ENCODE data around the gene CCNO. TPM values are rescaled to one million over a fixed set of nuclear protein-coding genes. Genes with fewer than 3 reads are reported as not detected.

Gene CCNO
- total RNA-seq: not detected in 2 replicates

- intact Hi-C loops (cut with micrococcal nuclease): loop anchor here (1.0 to 5.0 kb wide), 3 partner anchors 10 to 74 kb away; partner anchors contain the start of genes CDC20B, DHX29 and MTREX
Measured at GRCh38 chr5:55232985-55233928, at the start of gene CCNO. Gene CCNO, minus strand, starts transcription at chr5:55233608. Its CDS starts 85 bp downstream, at chr5:55233523.

GRCh38 chr5:55278778-55279177 is 45.4 kb upstream of the CCNO start:
- intact Hi-C loops (cut with micrococcal nuclease): no loop called here

GRCh38 chr5:55276771-55277170 is 43.4 kb upstream of the CCNO start:
- intact Hi-C loops (cut with micrococcal nuclease): no loop called here

- intact Hi-C loops (cut with micrococcal nuclease): no loop called here
Measured at GRCh38 chr5:55258339-55258738, 24.9 kb upstream of the CCNO start.

- intact Hi-C loops (cut with micrococcal nuclease): no loop called here
Measured at GRCh38 chr5:55254802-55255201, 21.4 kb upstream of the CCNO start.

GRCh38 chr5:55250064-55250463 is 16.7 kb upstream of the CCNO start:
- intact Hi-C loops (cut with micrococcal nuclease): no loop called here

GRCh38 chr5:55241746-55242145 is 8.3 kb upstream of the CCNO start:
- intact Hi-C loops (cut with micrococcal nuclease): no loop called here

- intact Hi-C loops (cut with micrococcal nuclease): no loop called here
Measured at GRCh38 chr5:55236800-55237199, 3.4 kb upstream of the CCNO start.

GRCh38 chr5:55234121-55234700 is 803 bp upstream of the CCNO start:
- intact Hi-C loops (cut with micrococcal nuclease): loop anchor here (5.0 kb wide), 1 partner anchor 73 kb away; the partner anchor contains the start of genes DHX29 and MTREX

- intact Hi-C loops (cut with micrococcal nuclease): loop anchor here (5.0 kb wide), 1 partner anchor 75 kb away; the partner anchor contains the start of genes DHX29 and MTREX
Measured at GRCh38 chr5:55232271-55232984, 980 bp downstream of the CCNO start.

- intact Hi-C loops (cut with micrococcal nuclease): loop anchor here (5.0 kb wide), 1 partner anchor 75 kb away; the partner anchor contains the start of genes DHX29 and MTREX
Measured at GRCh38 chr5:55231919-55232270, 1.5 kb downstream of the CCNO start.

- intact Hi-C loops (cut with micrococcal nuclease): loop anchor here (5.0 kb wide), 1 partner anchor 76 kb away; the partner anchor contains the start of genes DHX29 and MTREX
Measured at GRCh38 chr5:55231029-55231918, 2.1 kb downstream of the CCNO start.

- intact Hi-C loops (cut with micrococcal nuclease): loop anchor here (5.0 kb wide), 1 partner anchor 77 kb away; the partner anchor contains the start of genes DHX29 and MTREX
Measured at GRCh38 chr5:55230086-55230629, 3.2 kb downstream of the CCNO start.

- intact Hi-C loops (cut with micrococcal nuclease): loop anchor here (5.0 kb wide), 1 partner anchor 464 kb away; no protein-coding TSS in a partner anchor
Measured at GRCh38 chr5:55227664-55228430, 5.6 kb downstream of the CCNO start.

GRCh38 chr5:55226934-55227663 is 6.3 kb downstream of the CCNO start, which contains the start of gene MCIDAS:
Gene MCIDAS, minus strand, starts transcription at chr5:55227315. Its CDS starts 177 bp downstream, at chr5:55227138.
- intact Hi-C loops (cut with micrococcal nuclease): loop anchor here (5.0 kb wide), 1 partner anchor 465 kb away; no protein-coding TSS in a partner anchor

- intact Hi-C loops (cut with micrococcal nuclease): loop anchor here (5.0 kb wide), 1 partner anchor 466 kb away; no protein-coding TSS in a partner anchor
Measured at GRCh38 chr5:55226027-55226933, 7.1 kb downstream of the CCNO start.

GRCh38 chr5:55225346-55225745 is 8.1 kb downstream of the CCNO start:
- intact Hi-C loops (cut with micrococcal nuclease): loop anchor here (5.0 kb wide), 1 partner anchor 467 kb away; no protein-coding TSS in a partner anchor

Measured in T-helper 2 cell treated with Interferon-gamma antibody and Interleukin-4, amounts not matched to agents 100 ng/mL and 5 ng/mL, for 36 hours (primary cell).